ENCODE results near the gene KLHDC7A. TPM values are rescaled to one million over a fixed set of nuclear protein-coding genes. Genes with fewer than 3 reads are reported as not detected.

The KLHDC7A gene
- total RNA-seq, 3 donors from 2014 or later, result 0.80 to 15.7 (median 0.98) TPM

DNA sequence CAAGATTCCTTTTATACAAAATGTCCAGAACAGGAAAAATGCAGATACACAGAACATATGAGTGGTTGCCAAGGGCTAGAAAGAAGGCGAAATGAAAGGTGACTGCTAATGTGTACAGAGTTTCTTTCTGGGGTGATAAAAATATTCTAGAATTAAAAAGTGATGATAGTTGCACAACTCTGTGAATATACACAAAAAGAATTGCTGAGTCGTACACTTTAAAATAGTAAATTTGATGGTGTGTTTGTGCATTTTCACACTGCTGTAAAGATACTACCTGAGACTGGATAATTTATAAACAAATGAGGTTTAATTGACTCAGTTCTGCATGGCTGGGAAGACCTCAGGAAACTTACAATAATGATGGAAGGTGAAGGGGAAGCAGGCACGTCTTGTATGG lies 23.9 kb downstream of the KLHDC7A start:
- Histone ChIP-seq H3K9me3 (peaks cover 0 to 12% of the 10 kb centered on the region in 2 donors), H3K27ac (no peak overlapping the region), H3K36me3 (no peaks in the 10 kb centered on the region), H3K27me3 (no peaks in the 10 kb centered on the region), H3K4me3 (no peak overlapping the region), H3K4me1 (no peaks in the 10 kb centered on the region)
- TF ChIP-seq, protein P1, sequence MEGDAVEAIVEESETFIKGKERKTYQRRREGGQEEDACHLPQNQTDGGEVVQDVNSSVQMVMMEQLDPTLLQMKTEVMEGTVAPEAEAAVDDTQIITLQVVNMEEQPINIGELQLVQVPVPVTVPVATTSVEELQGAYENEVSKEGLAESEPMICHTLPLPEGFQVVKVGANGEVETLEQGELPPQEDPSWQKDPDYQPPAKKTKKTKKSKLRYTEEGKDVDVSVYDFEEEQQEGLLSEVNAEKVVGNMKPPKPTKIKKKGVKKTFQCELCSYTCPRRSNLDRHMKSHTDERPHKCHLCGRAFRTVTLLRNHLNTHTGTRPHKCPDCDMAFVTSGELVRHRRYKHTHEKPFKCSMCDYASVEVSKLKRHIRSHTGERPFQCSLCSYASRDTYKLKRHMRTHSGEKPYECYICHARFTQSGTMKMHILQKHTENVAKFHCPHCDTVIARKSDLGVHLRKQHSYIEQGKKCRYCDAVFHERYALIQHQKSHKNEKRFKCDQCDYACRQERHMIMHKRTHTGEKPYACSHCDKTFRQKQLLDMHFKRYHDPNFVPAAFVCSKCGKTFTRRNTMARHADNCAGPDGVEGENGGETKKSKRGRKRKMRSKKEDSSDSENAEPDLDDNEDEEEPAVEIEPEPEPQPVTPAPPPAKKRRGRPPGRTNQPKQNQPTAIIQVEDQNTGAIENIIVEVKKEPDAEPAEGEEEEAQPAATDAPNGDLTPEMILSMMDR (IDR thresholded peaks at IDR 0.05), result no peak
- TF ChIP-seq POLR2A (IDR thresholded peaks at IDR 0.05), result no peak
- no peak for TF ChIP-seq POLR2AphosphoS5 (IDR thresholded peaks at IDR 0.05)
- intact Hi-C loops (cut with DNase I; ENCODE audit: low total_unique reads), result no loop called here
- no peak for DNase-seq (ENCODE audit: low spot score in 2 of 2)

DNA sequence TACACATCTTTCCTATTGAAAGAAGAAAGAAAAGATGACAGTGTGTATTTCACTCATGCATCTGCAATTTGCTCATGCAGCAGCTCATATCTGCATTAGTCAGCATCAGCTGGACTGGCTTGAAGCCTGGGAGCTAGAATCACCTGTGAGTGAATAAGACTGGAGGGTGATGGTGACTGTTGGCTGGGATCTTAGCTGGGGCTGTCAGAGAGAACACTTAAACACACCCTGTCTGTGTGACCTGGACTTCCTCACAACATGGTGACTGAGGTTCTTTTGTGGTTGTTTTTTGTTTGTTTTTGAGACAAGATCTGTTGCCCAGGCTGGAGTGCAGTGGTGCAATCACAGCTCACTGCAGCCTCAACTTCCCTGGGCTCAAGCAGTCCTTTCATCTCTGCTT lies 24.9 kb downstream of the KLHDC7A start:
- no peaks in the 10 kb centered on the region for H3K4me1 ChIP-seq
- no peaks in the 10 kb centered on the region for H3K36me3 ChIP-seq
- H3K27ac ChIP-seq, result no peak overlapping the region
- intact Hi-C loops (cut with DNase I; ENCODE audit: low total_unique reads), result no loop called here
- no peak overlapping the region for H3K4me3 ChIP-seq
- no peak for TF ChIP-seq POLR2A (IDR thresholded peaks at IDR 0.05)
- H3K27me3 ChIP-seq, result peaks cover 0 to under 1% of the 10 kb centered on the region in 2 donors
- H3K9me3 ChIP-seq, result peaks cover 0 to 12% of the 10 kb centered on the region in 2 donors
- DNase-seq (ENCODE audit: low spot score in 2 of 2), result no peak

DNA sequence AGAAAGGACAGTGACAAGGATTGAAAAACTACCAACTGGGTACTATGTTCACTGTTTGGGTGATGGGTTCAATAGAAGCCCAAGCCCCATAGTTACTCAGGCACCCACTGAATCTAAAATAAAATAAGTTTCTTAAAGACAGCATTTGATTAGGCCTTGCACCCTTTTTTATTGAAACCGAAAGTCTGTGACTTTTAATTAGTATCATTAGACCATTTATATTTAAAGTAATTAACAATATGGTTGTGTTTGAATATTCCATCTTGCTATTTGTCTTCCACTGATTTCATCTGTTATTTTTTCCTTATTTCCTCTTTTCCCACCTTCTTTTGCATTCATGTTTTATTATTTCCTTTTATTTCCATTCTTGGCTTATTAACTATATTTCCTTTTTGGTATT lies 27.4 kb downstream of the KLHDC7A start:
- H3K27me3 ChIP-seq, result peaks cover 0 to 3% of the 10 kb centered on the region in 2 donors
- DNase-seq (ENCODE audit: low spot score in 2 of 2), result no peak
- H3K27ac ChIP-seq, result no peak overlapping the region
- intact Hi-C loops (cut with DNase I; ENCODE audit: low total_unique reads), result no loop called here
- TF ChIP-seq POLR2A (IDR thresholded peaks at IDR 0.05) (no peak), POLR2AphosphoS5 (IDR thresholded peaks at IDR 0.05) (no peak)
- TF ChIP-seq, protein P1 (IDR thresholded peaks at IDR 0.05), result no peak
- H3K4me1 ChIP-seq, result no peaks in the 10 kb centered on the region
- peaks cover 0 to 12% of the 10 kb centered on the region in 2 donors for H3K9me3 ChIP-seq
- no peaks in the 10 kb centered on the region for H3K36me3 ChIP-seq
- H3K4me3 ChIP-seq, result no peak overlapping the region

DNA sequence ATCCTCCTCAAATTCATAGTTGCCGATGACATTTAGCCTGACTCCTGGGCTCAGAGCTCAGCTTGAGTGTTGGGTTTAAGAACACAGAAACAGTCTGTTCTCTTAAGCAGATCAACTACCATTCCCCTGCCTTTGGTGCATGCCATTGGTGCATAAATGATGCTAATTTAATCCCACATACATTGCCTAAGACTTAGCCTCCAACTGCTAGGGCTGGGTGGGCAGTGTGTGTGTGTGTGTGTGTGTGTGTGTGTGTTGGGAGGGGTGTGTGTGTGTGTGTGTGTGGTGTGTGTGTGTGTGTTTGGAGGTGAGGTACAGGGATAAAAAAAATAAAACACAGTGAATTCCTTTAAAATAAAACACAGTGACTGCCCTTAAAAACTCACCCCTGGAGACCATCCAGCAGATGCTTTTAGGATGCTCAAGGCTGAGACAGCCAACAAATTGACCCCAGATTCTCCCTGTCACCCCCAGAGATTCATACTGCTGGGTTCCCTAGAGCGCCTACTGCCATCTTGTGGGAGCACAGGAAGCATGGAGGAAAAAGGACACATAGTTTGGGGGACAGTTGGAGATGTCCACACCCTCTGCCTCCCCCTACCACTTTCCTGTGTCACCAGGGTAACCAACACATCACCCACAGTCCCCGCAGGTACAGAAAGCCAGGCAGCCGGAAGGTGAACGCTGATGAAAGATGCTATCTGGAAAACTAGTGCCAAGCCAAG lies 30.6 kb downstream of the KLHDC7A start:
- TF ChIP-seq, protein P1 (IDR thresholded peaks at IDR 0.05), result no peak
- no peak for TF ChIP-seq POLR2AphosphoS5 (IDR thresholded peaks at IDR 0.05)
- TF ChIP-seq POLR2A (IDR thresholded peaks at IDR 0.05), result no peak
- H3K9me3 ChIP-seq, result peaks cover 6 to 17% of the 10 kb centered on the region in 2 donors

DNA sequence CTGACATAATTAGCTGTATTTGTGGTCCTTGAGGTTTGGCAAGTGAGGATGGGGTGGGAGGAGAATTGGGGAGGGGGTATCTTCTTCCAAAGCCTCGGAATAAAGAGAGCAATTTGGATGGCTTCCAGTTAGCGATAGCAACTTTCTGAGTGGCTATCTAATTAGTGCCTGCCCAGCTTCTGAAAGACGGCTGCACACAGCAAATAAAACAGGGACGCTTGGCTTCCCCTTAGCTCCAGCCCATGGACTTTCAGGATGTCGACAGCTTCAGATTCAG lies 31.1 kb downstream of the KLHDC7A start:
- TF ChIP-seq, protein P1 (IDR thresholded peaks at IDR 0.05), result no peak
- no peak for TF ChIP-seq POLR2AphosphoS5 (IDR thresholded peaks at IDR 0.05)
- no peak for TF ChIP-seq POLR2A (IDR thresholded peaks at IDR 0.05)
- intact Hi-C loops (cut with DNase I; ENCODE audit: low total_unique reads), result no loop called here
- no peaks in the 10 kb centered on the region for H3K36me3 ChIP-seq

More for the DNA sequence above, 30.6 kb downstream of the KLHDC7A start:
- H3K27ac ChIP-seq, result no peak overlapping the region
- no peak for DNase-seq (ENCODE audit: low spot score in 2 of 2)
- H3K36me3 ChIP-seq, result no peaks in the 10 kb centered on the region
- no peaks in the 10 kb centered on the region for H3K4me1 ChIP-seq
- intact Hi-C loops (cut with DNase I; ENCODE audit: low total_unique reads), result no loop called here
- H3K4me3 ChIP-seq, result no peak overlapping the region
- peaks cover 0 to 3% of the 10 kb centered on the region in 2 donors for H3K27me3 ChIP-seq

More for the DNA sequence above, 31.1 kb downstream of the KLHDC7A start:
- no peak for DNase-seq (ENCODE audit: low spot score in 2 of 2)
- H3K4me1 ChIP-seq, result no peaks in the 10 kb centered on the region
- peaks cover 9 to 22% of the 10 kb centered on the region in 2 donors for H3K9me3 ChIP-seq
- H3K4me3 ChIP-seq, result no peak overlapping the region
- H3K27ac ChIP-seq, result no peak overlapping the region
- H3K27me3 ChIP-seq, result peaks cover 0 to 3% of the 10 kb centered on the region in 2 donors
